MM.1S (cell line): Measurements from ENCODE around the gene TEDDM1.
A peak's percentile ranks its signal among the peaks of the same experiment; 100 is the strongest.

Source experiments
- DNase-seq: peaks from one replicate; pipeline ENCODE4 v3.0.0-alpha.2; 2015
- H2AFZ ChIP-seq: fragments of 300-600 bp; sonication (generic); 2 replicates; pipeline ENCODE4 v1.6.0; 2016; ENCODE audit warnings: antibody characterized with exemption, low read length
- H3F3A ChIP-seq: fragments of 300-600 bp; sonication (generic); 2 replicates; pipeline ENCODE4 v1.6.1; 2016; ENCODE audit warnings: mild to moderate bottlenecking, antibody characterized with exemption, low read length, moderate library complexity, mixed read lengths; ENCODE audit not compliant: insufficient read depth
- H3K27ac ChIP-seq: fragments of 300-600 bp; sonication (generic); 2 replicates; pipeline ENCODE4 v1.5.1; 2016; ENCODE audit warnings: mild to moderate bottlenecking, low read length
- H3K27me3 ChIP-seq: fragments of 300-600 bp; sonication (generic); replicated peaks from 2 replicates; pipeline ENCODE4 v1.6.0; 2016; ENCODE audit warnings: low read length; ENCODE audit not compliant: insufficient read depth
- H3K36me3 ChIP-seq: fragments of 300-600 bp; sonication (generic); replicated peaks from 2 replicates; pipeline ENCODE4 v1.6.1; 2016; ENCODE audit warnings: mild to moderate bottlenecking, low read length, mixed read lengths; ENCODE audit not compliant: insufficient read depth
- H3K4me1 ChIP-seq: fragments of 300-600 bp; sonication (generic); 2 replicates; pipeline ENCODE4 v1.6.1; 2016; ENCODE audit warnings: low read length, mixed read lengths
- H3K4me2 ChIP-seq: fragments of 300-600 bp; sonication (generic); 2 replicates; pipeline ENCODE4 v1.6.0; 2016; ENCODE audit warnings: low read depth, low read length
- H3K4me3 ChIP-seq: fragments of 300-600 bp; sonication (generic); 2 replicates; pipeline ENCODE4 v1.5.1; 2016; ENCODE audit warnings: low read length, mixed read lengths
- H3K79me2 ChIP-seq: fragments of 300-600 bp; sonication (generic); 2 replicates; pipeline ENCODE4 v1.6.1; 2016; ENCODE audit warnings: mixed run types, low read length, mixed read lengths
- H3K9ac ChIP-seq: fragments of 300-600 bp; sonication (generic); 2 replicates; pipeline ENCODE4 v1.6.1; 2016; ENCODE audit warnings: low read length, mixed read lengths
- H3K9me2 ChIP-seq: fragments of 300-600 bp; sonication (generic); replicated peaks from 2 replicates; pipeline ENCODE4 v1.6.1; 2016; ENCODE audit warnings: mild to moderate bottlenecking, low read length, mixed read lengths; ENCODE audit not compliant: insufficient read depth
- H3K9me3 ChIP-seq: fragments of 300-600 bp; sonication (generic); replicated peaks from 2 replicates; pipeline ENCODE4 v1.6.1; 2016; ENCODE audit warnings: mild to moderate bottlenecking, low read length, mixed read lengths; ENCODE audit not compliant: insufficient read depth
- H4K20me1 ChIP-seq: fragments of 300-600 bp; sonication (generic); 2 replicates; pipeline ENCODE4 v1.6.1; 2016; ENCODE audit warnings: mild to moderate bottlenecking, low read length, moderate library complexity, mixed read lengths; ENCODE audit not compliant: insufficient read depth
- EZH2 ChIP-seq: fragments of 300-600 bp; sonication (generic); optimal IDR thresholded peaks from 2 replicates; pipeline ENCODE3; 2017; ENCODE audit warnings: low read depth, mild to moderate bottlenecking, antibody characterized with exemption, low read length, mixed read lengths
- EZH2phosphoT487 ChIP-seq: fragments of 300-600 bp; sonication (generic); IDR thresholded peaks from 2 replicates; pipeline ENCODE4 v1.6.1; 2018; ENCODE audit warnings: antibody characterized with exemption, low read length
- TF ChIP-seq, protein P1 (sequence below): fragments of 300-600 bp; sonication (generic); IDR thresholded peaks from 2 replicates; pipeline ENCODE4 v1.5.1; 2016; ENCODE audit warnings: antibody characterized with exemption, low read length, mixed read lengths

TEDDM1 gene

DNA sequence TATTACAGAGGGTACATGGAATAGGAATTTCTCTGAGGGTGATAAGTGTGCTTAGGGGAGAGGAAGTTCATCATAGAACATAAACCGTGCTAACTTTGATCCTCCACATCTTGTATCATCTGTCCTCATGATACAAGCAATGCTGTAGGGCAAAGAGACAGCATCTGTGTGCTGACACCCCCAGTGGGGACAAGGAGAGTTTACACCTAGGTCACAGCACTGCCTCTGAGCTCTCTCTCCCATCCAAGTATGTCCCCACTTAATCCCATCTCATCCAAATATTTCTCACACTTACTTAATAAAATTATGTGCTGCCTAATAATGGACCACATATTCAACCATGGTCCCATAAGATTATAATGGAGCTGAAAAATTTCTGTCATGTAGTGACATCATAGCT lies 4.3 kb upstream of the TEDDM1 start:
- no peak for DNase-seq
- no peaks in the 10 kb centered on the region for H3K4me1 ChIP-seq

DNA sequence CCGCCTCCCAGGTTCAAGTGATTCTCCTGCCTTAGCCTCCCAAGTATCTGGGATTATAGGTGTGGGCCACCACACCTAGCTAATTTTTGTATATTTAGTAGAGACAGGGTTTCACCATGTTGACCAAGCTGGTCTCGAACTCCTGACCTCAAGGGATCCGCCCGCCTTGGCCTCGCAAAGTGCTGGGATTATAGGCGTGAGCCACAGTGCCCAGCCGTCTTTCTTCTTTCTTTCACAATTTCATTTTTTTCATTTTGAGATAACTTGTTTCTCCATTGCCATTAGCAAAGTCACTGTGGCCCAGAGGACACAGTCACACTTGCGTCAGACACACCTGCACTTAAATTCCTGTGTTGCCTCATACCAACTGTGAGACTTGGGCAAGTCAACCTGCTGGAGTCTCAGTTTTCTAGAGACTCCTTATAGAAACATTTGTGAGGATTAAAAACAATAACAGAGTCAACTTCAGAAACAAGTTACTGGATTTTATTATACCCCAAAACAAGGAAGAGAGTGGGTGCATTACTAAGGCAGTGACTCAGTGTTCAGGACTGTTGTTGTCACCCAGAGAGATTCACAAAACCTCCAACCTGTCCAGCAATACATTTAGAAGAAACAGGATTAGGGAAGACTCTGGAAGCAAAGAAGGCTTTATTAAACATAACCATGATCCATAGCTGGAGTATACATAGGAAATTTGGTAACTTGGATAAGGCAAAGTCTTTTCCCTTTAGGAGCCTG lies 2.6 kb downstream of the TEDDM1 start:
- no peak for DNase-seq
- Histone ChIP-seq H3K27me3 (no peaks in the 10 kb centered on the region), H2AFZ (no peak overlapping the region), H3K9me2 (no peaks in the 10 kb centered on the region), H3K9me3 (no peaks in the 10 kb centered on the region), H3K4me2 (no peak overlapping the region), H3F3A (peaks cover 5% of the 10 kb centered on the region; the same call in 1 of the 2 replicates), H3K79me2 (no peaks in the 10 kb centered on the region), H3K27ac (no peak overlapping the region), H4K20me1 (no peaks in the 10 kb centered on the region), H3K4me3 (no peak overlapping the region), H3K9ac (no peak overlapping the region), H3K36me3 (no peaks in the 10 kb centered on the region), H3K4me1 (no peaks in the 10 kb centered on the region)
- TF ChIP-seq EZH2phosphoT487 (no peak), EZH2 (no peak)
- TF ChIP-seq, protein P1, sequence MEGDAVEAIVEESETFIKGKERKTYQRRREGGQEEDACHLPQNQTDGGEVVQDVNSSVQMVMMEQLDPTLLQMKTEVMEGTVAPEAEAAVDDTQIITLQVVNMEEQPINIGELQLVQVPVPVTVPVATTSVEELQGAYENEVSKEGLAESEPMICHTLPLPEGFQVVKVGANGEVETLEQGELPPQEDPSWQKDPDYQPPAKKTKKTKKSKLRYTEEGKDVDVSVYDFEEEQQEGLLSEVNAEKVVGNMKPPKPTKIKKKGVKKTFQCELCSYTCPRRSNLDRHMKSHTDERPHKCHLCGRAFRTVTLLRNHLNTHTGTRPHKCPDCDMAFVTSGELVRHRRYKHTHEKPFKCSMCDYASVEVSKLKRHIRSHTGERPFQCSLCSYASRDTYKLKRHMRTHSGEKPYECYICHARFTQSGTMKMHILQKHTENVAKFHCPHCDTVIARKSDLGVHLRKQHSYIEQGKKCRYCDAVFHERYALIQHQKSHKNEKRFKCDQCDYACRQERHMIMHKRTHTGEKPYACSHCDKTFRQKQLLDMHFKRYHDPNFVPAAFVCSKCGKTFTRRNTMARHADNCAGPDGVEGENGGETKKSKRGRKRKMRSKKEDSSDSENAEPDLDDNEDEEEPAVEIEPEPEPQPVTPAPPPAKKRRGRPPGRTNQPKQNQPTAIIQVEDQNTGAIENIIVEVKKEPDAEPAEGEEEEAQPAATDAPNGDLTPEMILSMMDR: no peak

More for the DNA sequence above, 4.3 kb upstream of the TEDDM1 start:
- no peak overlapping the region for H3K4me3 ChIP-seq
- H3K9me3 ChIP-seq: no peaks in the 10 kb centered on the region
- H3K9me2 ChIP-seq: no peaks in the 10 kb centered on the region
- TF ChIP-seq EZH2phosphoT487 (no peak), EZH2 (no peak)
- TF ChIP-seq, protein P1: peak; percentile 23
- H3K27ac ChIP-seq: no peak overlapping the region
- H3K27me3 ChIP-seq: no peaks in the 10 kb centered on the region
- H2AFZ ChIP-seq: no peak overlapping the region
- no peaks in the 10 kb centered on the region for H3K36me3 ChIP-seq
- H3F3A ChIP-seq: no peaks in the 10 kb centered on the region
- no peak overlapping the region for H3K4me2 ChIP-seq
- H4K20me1 ChIP-seq: no peaks in the 10 kb centered on the region
- H3K79me2 ChIP-seq: no peaks in the 10 kb centered on the region
- no peak overlapping the region for H3K9ac ChIP-seq

DNA sequence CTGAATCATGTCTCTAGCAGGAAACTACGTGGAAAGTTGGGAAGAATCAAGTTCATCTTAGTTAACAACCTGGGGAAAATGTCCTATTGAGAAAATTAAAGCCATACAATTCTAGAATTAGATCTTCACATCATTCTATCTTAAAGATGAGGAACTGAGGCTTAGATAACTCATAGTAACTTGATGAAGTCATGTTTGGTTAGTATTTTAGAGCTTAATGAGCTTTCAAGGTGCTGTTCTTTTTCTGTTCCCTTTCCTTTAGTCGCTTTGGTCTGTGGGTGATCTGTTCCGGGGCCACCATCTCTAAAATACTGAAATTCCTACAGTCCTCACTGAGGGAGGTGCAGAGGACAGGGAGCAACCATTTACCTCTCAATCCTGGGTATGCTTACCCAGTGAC lies 4.6 kb downstream of the TEDDM1 start:
- H3K9me2 ChIP-seq: no peaks in the 10 kb centered on the region
- no peak for DNase-seq
- TF ChIP-seq EZH2phosphoT487 (no peak), EZH2 (no peak)
- TF ChIP-seq, protein P1: no peak
- no peaks in the 10 kb centered on the region for H4K20me1 ChIP-seq
- H3K79me2 ChIP-seq: peaks cover 2% of the 10 kb centered on the region; the same call in 1 of the 2 replicates
- H2AFZ ChIP-seq: no peak overlapping the region
- H3K27ac ChIP-seq: no peak overlapping the region
- H3K9me3 ChIP-seq: no peaks in the 10 kb centered on the region
- no peaks in the 10 kb centered on the region for H3K4me1 ChIP-seq
- no peak overlapping the region for H3K4me3 ChIP-seq
- H3K27me3 ChIP-seq: no peaks in the 10 kb centered on the region
- H3K9ac ChIP-seq: no peak overlapping the region
- H3K4me2 ChIP-seq: no peak overlapping the region
- H3F3A ChIP-seq: peaks cover 7% of the 10 kb centered on the region; the same call in 1 of the 2 replicates
- no peaks in the 10 kb centered on the region for H3K36me3 ChIP-seq
